GM12878 (cell line): ENCODE results near the gene SIK2. TPM values are rescaled to one million over a fixed set of nuclear protein-coding genes. Genes with fewer than 3 reads are reported as not detected.
A peak's percentile ranks its signal among the peaks of the same experiment; 100 is the strongest.

Source experiments
- BHLHE40 ChIP-seq, 2 experiments: fragments of 450-650 bp in 1 of 2; IDR thresholded peaks; 2 replicates each; pipeline ENCODE4 v1.6.1; 2011 to 2017; ENCODE audit warnings: low read depth in 2 of 2, borderline replicate concordance in 1 of 2, improper control_type of control experiment in 1 of 2, low read length in 1 of 2, mild to moderate bottlenecking in 1 of 2
- GABPA ChIP-seq: IDR thresholded peaks from 2 replicates; pipeline ENCODE4 v1.6.1; 2014; ENCODE audit warnings: antibody characterized with exemption, low read depth, mild to moderate bottlenecking, inconsistent platforms
- MEF2B ChIP-seq: fragments of 450-650 bp; IDR thresholded peaks from 2 replicates; pipeline ENCODE4 v1.6.1; 2018; ENCODE audit warnings: mild to moderate bottlenecking, moderate library complexity; ENCODE audit not compliant: partially characterized antibody, poor library complexity, severe bottlenecking
- NFXL1 ChIP-seq: fragments of 450-650 bp; IDR thresholded peaks from 2 replicates; pipeline ENCODE4 v1.6.1; 2017; ENCODE audit warnings: antibody characterized with exemption, mild to moderate bottlenecking, borderline replicate concordance
- RAD51 ChIP-seq: fragments of 450-650 bp; IDR thresholded peaks from 2 replicates; pipeline ENCODE4 v1.6.1; 2016; ENCODE audit warnings: moderate library complexity, mild to moderate bottlenecking, inconsistent platforms
- RCOR1 ChIP-seq: conservative IDR thresholded peaks from 2 replicates; pipeline ENCODE4 v1.6.1; 2012; ENCODE audit warnings: low read depth, low read length, improper control_type of control experiment
- SKIL ChIP-seq: fragments of 450-650 bp; IDR thresholded peaks from 2 replicates; pipeline ENCODE4 v1.6.1; 2017; ENCODE audit warnings: mild to moderate bottlenecking, low read depth, inconsistent platforms; ENCODE audit not compliant: poor library complexity, severe bottlenecking
- SMAD5 ChIP-seq: IDR thresholded peaks from 2 replicates; pipeline ENCODE4 v1.6.1; 2016; ENCODE audit warnings: antibody characterized with exemption, low read depth
- WRNIP1 ChIP-seq: IDR thresholded peaks from 2 replicates; pipeline ENCODE4 v1.6.1; 2011; ENCODE audit warnings: low read depth, low read length, improper control_type of control experiment, borderline replicate concordance
- ZBTB11 ChIP-seq: fragments of 450-650 bp; formaldehyde crosslinking; IDR thresholded peaks from 2 replicates; pipeline ENCODE4 v1.5.0; 2022; ENCODE audit warnings: mild to moderate bottlenecking, missing genetic modification characterization
- polyA plus RNA-seq, 11 experiments: library from polyadenylated mRNA; depleted of rRNA in 4 of 11; unstranded in 6 of 11; stranded (reverse) in 5 of 11; fragments of >200 nt; fragmentation: Nextera tagmentation in 4 of 11; fragmentation: Illumina TruSeq in 1 of 11; extraction: Ambion mirVana in 4 of 11; extraction: Trizol in 1 of 11; gene quantifications; 1 replicate in 1 of 11; 2 replicates in 10 of 11; pipeline versions ENCODE4 v1.2.1 to v1.2.3, GENCODE V29; 2011 to 2016; ENCODE audit warnings: inconsistent platforms in 2 of 11, missing spikeins in 2 of 11, low read depth in 1 of 11
- total RNA-seq, 4 experiments: library from RNA; depleted of rRNA in 3 of 4; stranded (reverse); fragments of >200 nt in 3 of 4; fragmentation: Illumina TruSeq in 1 of 4; extraction: Trizol in 1 of 4; gene quantifications; 2 replicates each; pipeline versions ENCODE4 v1.2.1 to v1.2.3, GENCODE V29; 2013 to 2021

Gene SIK2
- total and polyA plus RNA-seq, 10 of the 15 experiments (the other 5 are each of a cell fraction or from before 2014, with no cell fraction given) = 0.97 to 14.2 (median 4.5) TPM

GRCh38 chr11:111623527-111624030 is 21.3 kb downstream of the SIK2 start (continued):
- TF ChIP-seq SKIL (peak; percentile 33), BHLHE40 (IDR thresholded peaks at IDR 0.05; ENCODE audit: borderline replicate concordance in 1 of 2, low read depth in 2 of 2, low read length in 1 of 2) (peak; percentile 36 to 79), ZBTB11 (CRISPR knock-in tag) (no peak), SMAD5 (no peak), NFXL1 (no peak), GABPA (no peak), WRNIP1 (no peak), MEF2B (peak; percentile 72), RCOR1 (no peak), RAD51 (peak; percentile 65)
